Cardiac muscle cell (in vitro differentiated cells and primary cell): ENCODE results near the gene DSTN. TPM values are rescaled to one million over a fixed set of nuclear protein-coding genes. Genes with fewer than 3 reads are reported as not detected.
A peak's percentile ranks its signal among the peaks of the same experiment; 100 is the strongest.

Experiments
- DNase-seq, 2 donors: peaks; one replicate each; pipeline versions ENCODE4 v3.0.0 to v3.0.0-alpha.2; 2010 to 2017; ENCODE audit warnings: low read depth in 1 of 2, low spot score in 1 of 2
- H3K27ac ChIP-seq: fragments of 200-600 bp; sonication (generic); 2 replicates; pipeline ENCODE4 v1.5.1; 2016
- H3K27me3 ChIP-seq: fragments of 200-600 bp; sonication (generic); 2 replicates; pipeline ENCODE4 v1.6.0; 2016; ENCODE audit warnings: control low read depth
- H3K36me3 ChIP-seq: fragments of 200-600 bp; sonication (generic); 2 replicates; pipeline ENCODE4 v1.5.1; 2016; ENCODE audit warnings: control low read depth
- H3K4me1 ChIP-seq: fragments of 200-600 bp; sonication (generic); 2 replicates; pipeline ENCODE4 v1.8.1; 2017; ENCODE audit warnings: low read depth, mild to moderate bottlenecking, mixed run types
- H3K4me3 ChIP-seq: fragments of 200-600 bp; sonication (generic); 2 replicates; pipeline ENCODE4 v1.5.1; 2016; ENCODE audit warnings: mild to moderate bottlenecking
- H3K9me3 ChIP-seq: fragments of 200-600 bp; sonication (generic); 2 replicates; pipeline ENCODE4 v1.5.1; 2017; ENCODE audit warnings: low read depth, mild to moderate bottlenecking, control low read depth
- polyA plus RNA-seq: library from polyadenylated mRNA; unstranded; fragments of >200 nt; fragmentation: Nextera tagmentation; extraction: Ambion mirVana; gene quantifications from 2 replicates; pipeline ENCODE4 v1.2.1, GENCODE V29; 2016
- total RNA-seq: library from RNA; depleted of rRNA; stranded (reverse); fragments of >200 nt; gene quantifications from 2 replicates; pipeline ENCODE4 v1.2.3, GENCODE V29; 2016
- TF ChIP-seq, protein P1 (sequence below): IDR thresholded peaks from 2 replicates; pipeline ENCODE4 v1.5.1; 2012; ENCODE audit warnings: low read depth, mild to moderate bottlenecking, low read length

DSTN gene
- total and polyA plus RNA-seq, 2 experiments from 2014 or later = 231 to 743 TPM

DNA sequence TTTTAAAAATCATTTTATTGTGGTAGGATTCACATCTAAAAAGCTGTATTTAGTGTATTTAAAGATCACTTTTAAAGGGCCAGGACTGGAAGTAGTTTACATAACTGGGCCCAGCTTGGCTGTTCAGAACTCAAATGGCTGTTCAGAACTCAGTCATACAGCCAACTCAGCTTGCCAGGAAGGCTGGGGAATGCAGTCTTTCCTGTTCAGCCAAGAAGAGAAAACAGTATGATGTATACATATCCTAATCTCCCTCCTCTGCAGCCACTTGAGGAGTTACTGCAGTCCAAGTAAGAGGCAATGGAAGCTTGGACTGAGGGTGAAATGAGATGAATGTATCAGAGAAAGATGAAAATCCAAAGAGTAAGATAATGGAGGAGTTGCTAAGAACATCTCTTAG is 24.6 kb downstream of the DSTN start:
- Histone ChIP-seq H3K4me1 (peaks cover 70% of the 10 kb centered on the region), H3K27ac (peak overlapping the region; percentile 29), H3K36me3 (no peaks in the 10 kb centered on the region), H3K9me3 (no peaks in the 10 kb centered on the region), H3K4me3 (no peak overlapping the region), H3K27me3 (no peaks in the 10 kb centered on the region)
- DNase-seq = peak; percentile 50 to 84
- TF ChIP-seq, protein P1, sequence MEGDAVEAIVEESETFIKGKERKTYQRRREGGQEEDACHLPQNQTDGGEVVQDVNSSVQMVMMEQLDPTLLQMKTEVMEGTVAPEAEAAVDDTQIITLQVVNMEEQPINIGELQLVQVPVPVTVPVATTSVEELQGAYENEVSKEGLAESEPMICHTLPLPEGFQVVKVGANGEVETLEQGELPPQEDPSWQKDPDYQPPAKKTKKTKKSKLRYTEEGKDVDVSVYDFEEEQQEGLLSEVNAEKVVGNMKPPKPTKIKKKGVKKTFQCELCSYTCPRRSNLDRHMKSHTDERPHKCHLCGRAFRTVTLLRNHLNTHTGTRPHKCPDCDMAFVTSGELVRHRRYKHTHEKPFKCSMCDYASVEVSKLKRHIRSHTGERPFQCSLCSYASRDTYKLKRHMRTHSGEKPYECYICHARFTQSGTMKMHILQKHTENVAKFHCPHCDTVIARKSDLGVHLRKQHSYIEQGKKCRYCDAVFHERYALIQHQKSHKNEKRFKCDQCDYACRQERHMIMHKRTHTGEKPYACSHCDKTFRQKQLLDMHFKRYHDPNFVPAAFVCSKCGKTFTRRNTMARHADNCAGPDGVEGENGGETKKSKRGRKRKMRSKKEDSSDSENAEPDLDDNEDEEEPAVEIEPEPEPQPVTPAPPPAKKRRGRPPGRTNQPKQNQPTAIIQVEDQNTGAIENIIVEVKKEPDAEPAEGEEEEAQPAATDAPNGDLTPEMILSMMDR = no peak

DNA sequence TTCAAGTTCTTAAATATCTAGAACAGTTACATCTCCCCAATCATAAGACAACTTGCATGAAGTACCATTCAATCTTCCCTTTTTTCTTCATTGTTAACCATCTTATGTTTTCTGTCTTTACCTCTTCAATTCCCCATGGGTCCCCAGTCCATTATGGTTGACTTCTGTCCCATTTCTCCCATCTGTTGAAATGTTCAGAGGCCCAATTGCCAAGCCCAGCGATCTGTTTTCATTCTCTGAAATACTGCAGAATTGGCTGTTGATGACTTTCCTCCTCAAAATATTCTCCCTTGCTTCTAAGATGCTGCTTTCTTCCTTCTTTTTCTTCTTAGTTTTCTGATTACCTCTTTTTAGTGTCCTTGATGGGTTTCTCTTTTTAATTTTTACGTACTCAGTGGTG is 26.0 kb downstream of the DSTN start:
- Histone ChIP-seq H3K9me3 (no peaks in the 10 kb centered on the region), H3K36me3 (peaks cover 4% of the 10 kb centered on the region), H3K4me3 (no peak overlapping the region), H3K27ac (no peak overlapping the region), H3K27me3 (no peaks in the 10 kb centered on the region), H3K4me1 (peaks cover 55% of the 10 kb centered on the region)
- TF ChIP-seq, protein P1 = no peak
- no peak for DNase-seq

DNA sequence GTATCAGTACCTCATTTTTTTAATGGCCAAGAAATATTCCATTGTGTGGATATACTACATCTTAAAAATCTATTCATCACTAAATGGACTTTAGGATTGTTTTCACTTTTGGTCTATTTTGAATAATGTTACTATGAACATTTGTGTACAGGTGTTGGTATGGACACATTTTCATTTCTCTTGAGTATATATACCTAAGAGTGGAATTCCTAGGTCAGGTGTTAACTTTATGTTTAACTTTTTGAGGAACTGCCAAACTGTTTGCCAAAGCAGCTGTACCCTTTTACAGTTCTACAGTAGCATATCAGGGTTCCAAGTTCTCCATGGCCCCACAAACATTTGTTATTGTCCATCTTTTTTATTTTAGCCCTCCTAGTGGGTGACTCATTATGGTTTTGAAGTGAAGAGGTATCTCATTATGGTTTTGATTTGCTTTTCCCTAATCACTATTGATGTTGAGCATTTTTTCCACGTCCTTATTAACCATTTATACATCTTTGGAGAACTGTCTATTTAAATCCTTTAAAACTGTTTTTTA is 28.2 kb downstream of the DSTN start:
- TF ChIP-seq, protein P1 = no peak
- no peak for DNase-seq
- peaks cover 19% of the 10 kb centered on the region for H3K36me3 ChIP-seq
- H3K4me3 ChIP-seq = no peak overlapping the region
- H3K9me3 ChIP-seq = no peaks in the 10 kb centered on the region
- H3K27ac ChIP-seq = no peak overlapping the region
- no peaks in the 10 kb centered on the region for H3K27me3 ChIP-seq
- H3K4me1 ChIP-seq = peaks cover 38% of the 10 kb centered on the region

DNA sequence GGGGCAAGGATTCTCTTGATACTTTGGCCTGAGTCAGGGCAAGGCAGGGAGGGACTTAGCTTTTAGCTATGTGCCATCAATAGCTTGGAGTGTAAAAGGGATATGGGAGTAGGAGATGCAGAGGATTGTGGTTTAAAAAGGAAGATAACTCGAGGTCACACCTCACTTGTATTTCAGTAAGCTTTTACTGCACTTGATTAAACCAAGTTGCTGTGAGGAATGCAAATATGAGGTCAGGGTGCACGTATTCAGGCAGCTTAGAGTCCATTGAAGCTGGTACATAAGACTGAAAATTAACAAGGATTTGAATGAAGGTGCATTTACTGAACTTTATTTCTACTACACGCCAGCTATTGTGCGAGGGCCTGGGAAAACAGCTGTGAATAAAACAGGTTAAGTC is 32.1 kb downstream of the DSTN start:
- no peak overlapping the region for H3K4me3 ChIP-seq
- H3K27ac ChIP-seq = no peak overlapping the region
- peaks cover under 1% of the 10 kb centered on the region for H3K4me1 ChIP-seq
- DNase-seq = no peak
- H3K36me3 ChIP-seq = peaks cover 52% of the 10 kb centered on the region
- H3K27me3 ChIP-seq = no peaks in the 10 kb centered on the region
- H3K9me3 ChIP-seq = no peaks in the 10 kb centered on the region
- TF ChIP-seq, protein P1 = no peak

DNA sequence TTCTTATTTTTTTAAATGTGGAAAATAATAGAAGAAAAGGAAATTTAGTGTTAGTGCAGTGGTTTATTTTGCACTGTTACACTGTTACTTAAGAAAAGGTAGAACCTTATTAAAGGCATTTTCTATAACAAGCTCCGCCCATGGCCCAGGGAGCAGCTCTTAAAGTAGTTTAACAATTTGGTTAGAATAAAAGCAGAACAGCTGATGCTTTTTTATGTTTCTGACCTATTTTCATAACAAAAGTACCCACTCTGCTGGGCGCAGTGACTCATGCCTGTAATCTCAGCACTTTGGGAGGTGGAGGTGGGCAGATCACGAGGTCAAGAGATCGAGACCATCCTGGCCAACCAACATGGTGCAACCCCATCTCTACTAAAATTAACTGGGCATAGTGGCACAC is 32.6 kb downstream of the DSTN start:
- H3K27me3 ChIP-seq = no peaks in the 10 kb centered on the region
- peaks cover 54% of the 10 kb centered on the region for H3K36me3 ChIP-seq
- no peaks in the 10 kb centered on the region for H3K4me1 ChIP-seq
- TF ChIP-seq, protein P1 = no peak
- no peak overlapping the region for H3K4me3 ChIP-seq
- no peaks in the 10 kb centered on the region for H3K9me3 ChIP-seq
- H3K27ac ChIP-seq = no peak overlapping the region
- no peak for DNase-seq
